ENCODE data around the gene FAM32A. TPM values are rescaled to one million over a fixed set of nuclear protein-coding genes. Genes with fewer than 3 reads are reported as not detected.

FAM32A gene
- total RNA-seq (2021; fragmentation: NEBNext Ultra II Directional; extraction: Animal tissue kit (Norgen Biotek cat#: 25700)) = 75.6 and 78.9 TPM in 2 replicates
- 99.0 and 105 TPM in 2 replicates for polyA plus RNA-seq (2011; rRNA removed)
- 132 TPM for polyA plus RNA-seq (2011; cell fraction: cytosol; rRNA removed)
- 72.9 TPM for polyA plus RNA-seq (2011; cell fraction: nucleus; rRNA removed)
- polyA plus RNA-seq (2012, experiment 1 of 2) = 82.7 to 92.5 TPM (median 90.1 TPM) in 4 replicates
- polyA plus RNA-seq (2012, experiment 2 of 2) = 52.5 TPM
- 61.3 TPM for polyA plus RNA-seq (2013, experiment 1 of 2)
- polyA plus RNA-seq (2013, experiment 2 of 2) = 63.7 TPM
- 45.7 and 50.9 TPM in 2 replicates for polyA minus RNA-seq (2011; rRNA and poly(A)+ RNA removed)
- 26.8 TPM for polyA minus RNA-seq (2011; cell fraction: cytosol; rRNA and poly(A)+ RNA removed)
- polyA minus RNA-seq (2011; cell fraction: nucleus; rRNA and poly(A)+ RNA removed) = 24.7 TPM
- long read RNA-seq, experiment 1, transcript FAM32A-205 (3 exons, 1,168 nt) = minor isoform, 11 of 85 reads
- long read RNA-seq, experiment 1, transcript FAM32A-201 (4 exons, 1,455 nt) = major isoform, 51 of 85 reads
- long read RNA-seq, experiment 1, partial matches to known transcripts = 18 of 85 reads
- long read RNA-seq, experiment 1, other reads (novel, unspliced or antisense) = 1 of 85 reads
- long read RNA-seq, experiment 2, transcript FAM32A-205 (3 exons, 1,168 nt) = minor isoform, 6 of 142 reads
- long read RNA-seq, experiment 2, transcript FAM32A-201 (4 exons, 1,455 nt) = major isoform, 128 of 142 reads
- long read RNA-seq, experiment 2, partial matches to known transcripts = 3 of 142 reads
- long read RNA-seq, experiment 2, other reads (novel, unspliced or antisense) = 2 of 142 reads

- Histone ChIP-seq H3K23ac (ENCODE audit: insufficient read length) (no peak within 1 kb of the TSS), H3K27me3 (replicated peaks in 1 of 4; ENCODE audit: control insufficient read depth in 3 of 4, extremely low read depth in 1 of 4, insufficient read depth in 3 of 4, low read length in 3 of 4) (no peaks in the 10 kb centered on the region), H3K4ac (replicated peaks; ENCODE audit: insufficient read length, low read depth, low read length) (no peak within 1 kb of the TSS), H3K27ac (ENCODE audit: low read depth, low read length) (peak within 1 kb of the TSS; percentile 80), H2BK120ac (replicated peaks; ENCODE audit: low read depth, low read length) (no peak within 1 kb of the TSS), H3K4me1 (replicated peaks in 1 of 4; ENCODE audit: control insufficient read depth in 3 of 4, insufficient read depth in 4 of 4, low read length in 3 of 4) (peaks cover 0 to 2% (median 0%) of the 10 kb centered on the region in 4 experiments; a peak in 1 of 7 replicates), H2AFZ (ENCODE audit: low read length) (peak within 1 kb of the TSS; percentile 65; the same call in 1 of the 2 replicates), H4K91ac (replicated peaks; ENCODE audit: insufficient read length, low read length) (no peak within 1 kb of the TSS), H2BK12ac (ENCODE audit: low read depth, low read length) (no peak within 1 kb of the TSS), H3K79me2 (ENCODE audit: control insufficient read depth in 1 of 2, insufficient read depth in 2 of 2, low read length in 2 of 2) (peaks cover 0 to 18% of the 10 kb centered on the region in 2 experiments; a peak in 3 of 4 replicates), H2BK20ac (ENCODE audit: low read length) (no peak within 1 kb of the TSS), H2BK5ac (ENCODE audit: low read depth, low read length) (peak within 1 kb of the TSS; percentile 44; the same call in 1 of the 2 replicates), H3K36me3 (ENCODE audit: control insufficient read depth in 2 of 4, insufficient read depth in 4 of 4, low read length in 3 of 4) (peaks cover 3 to 19% (median 5%) of the 10 kb centered on the region in 4 experiments; a peak in 7 of 8 replicates), H3K4me3 (ENCODE audit: extremely low read depth in 1 of 4, insufficient read depth in 2 of 4, low read depth in 3 of 4, low read length in 4 of 4) (peak within 1 kb of the TSS; percentile 71 to 96 (median 92)), H3K18ac (ENCODE audit: extremely low read depth, low read length) (peak within 1 kb of the TSS; percentile 60; the same call in 1 of the 2 replicates), H3K56ac (replicated peaks; ENCODE audit: insufficient read length, low read depth, low read length) (peak within 1 kb of the TSS; percentile 71), H4K5ac (ENCODE audit: insufficient read length, low read depth, low read length) (peak within 1 kb of the TSS; percentile 37), H3K4me2 (ENCODE audit: insufficient read depth in 1 of 2, low read depth in 2 of 2, low read length in 2 of 2) (peak within 1 kb of the TSS; percentile 69 to 70), H3K79me1 (ENCODE audit: low read depth, low read length) (peaks cover 10% of the 10 kb centered on the region), H2AK5ac (ENCODE audit: low read depth, low read length) (no peak within 1 kb of the TSS), H3K23me2 (ENCODE audit: low read depth, low read length) (peaks cover 3% of the 10 kb centered on the region; the same call in 1 of the 2 replicates), H3K9ac (replicated peaks in 1 of 4; ENCODE audit: extremely low read depth in 1 of 4, low read depth in 3 of 4, low read length in 3 of 4) (peak within 1 kb of the TSS; percentile 73 to 87 (median 82)), H4K8ac (ENCODE audit: extremely low read depth, insufficient read depth, low read length) (peak within 1 kb of the TSS; percentile 97), H3K9me3 (ENCODE audit: insufficient read depth in 2 of 2, low read depth in 1 of 2, low read length in 1 of 2) (no peaks in the 10 kb centered on the region), H4K20me1 (replicated peaks in 1 of 2; ENCODE audit: control insufficient read depth in 1 of 2, insufficient read depth in 2 of 2, low read length in 2 of 2) (peaks cover 4 to 9% of the 10 kb centered on the region in 2 experiments), H2BK15ac (ENCODE audit: low read length) (no peak within 1 kb of the TSS), H3K14ac (ENCODE audit: insufficient read length) (no peak within 1 kb of the TSS)
- FAIRE-seq (peak; percentile 88), DNase-seq (ENCODE audit: low read depth in 1 of 2, low spot score in 2 of 2) (peak; percentile 92 to 98)
- WGBS, 2 experiments (ENCODE audit: extremely low coverage in 1 of 2, insufficient coverage in 1 of 2, insufficient read length in 1 of 2, insufficient replicate concordance in 2 of 2, low coverage in 1 of 2, low lambda C conversion rate in 2 of 2, missing lambda C conversion rate in 1 of 2) = 2% methylated on average over 36 of the region's 39 CpGs; no CpG with 5 or more reads in 1 of the 2 experiments
- CTCF ChIA-PET (ENCODE audit: partially characterized antibody) = interaction anchor here (0.6 to 3.8 kb wide), 21 partner anchors 10 to 175 kb away, joined by 3 to 23 read pairs (median 4); partner anchors contain the start of genes AP1M1 and HSH2D
- POLR2A ChIA-PET (ENCODE audit: partially characterized antibody) = interaction anchor here (0.7 to 2.2 kb wide), 17 partner anchors 9 to 144 kb away, joined by 3 to 25 read pairs (median 3); partner anchors contain the start of genes AP1M1, RAB8A and TPM4
- TF ChIP-seq E2F6 (IDR thresholded peaks at IDR 0.05) (peak; percentile 10; the same call in 1 of the 2 replicates), NANOG (IDR thresholded peaks at IDR 0.05; ENCODE audit: insufficient read depth, low read depth, low read length, poor library complexity, severe bottlenecking) (no peak), RXRA (IDR thresholded peaks at IDR 0.05; ENCODE audit: insufficient read depth, low read depth, low read length) (no peak), GABPA (IDR thresholded peaks at IDR 0.05; ENCODE audit: borderline replicate concordance, insufficient read depth, low read length) (peak; percentile 91)
Measured at GRCh38 chr19:16185123-16185767, at the start of gene FAM32A. Gene FAM32A, plus strand, starts transcription at chr19:16185410. Its CDS starts 33 bp downstream, at chr19:16185443.

All from H1 (cell line).